PC-3 (cell line): Measurements from ENCODE around the gene PTPRH. TPM values are rescaled to one million over a fixed set of nuclear protein-coding genes. Genes with fewer than 3 reads are reported as not detected.

Experiments
- ATAC-seq: fragments of 200-7000 bp; cut with Tn5 transposase; 2 replicates; pipeline ENCODE4 v1.9.1; 2020; ENCODE audit warnings: mild to moderate bottlenecking, moderate library complexity
- BruUV-seq: library from RNA; stranded (reverse); fragments of 400-500 nt; replicated peaks from 2 replicates; lab custom pipeline; 2021; lab: Mats Ljungman, UMichigan
- CTCF ChIA-PET: fragments of 300-600 bp; sonication (Branson Sonifier 250); formaldehyde crosslinking; loops from one replicate; lab custom pipeline; 2022; ENCODE audit warnings: antibody characterized with exemption; lab: Charles Lee
- POLR2A ChIA-PET: fragments of 300-600 bp; sonication (Branson Sonifier 250); formaldehyde crosslinking; loops from one replicate; lab custom pipeline; 2022; ENCODE audit warnings: antibody characterized with exemption; ENCODE audit not compliant: unreplicated experiment; lab: Charles Lee
- DNase-seq: peaks from one replicate; pipeline ENCODE4 v3.0.0-alpha.2; 2015
- H2AFZ ChIP-seq: fragments of 300-600 bp; sonication (generic); 2 replicates; pipeline ENCODE4 v1.6.0; 2016; ENCODE audit warnings: antibody characterized with exemption, low read length
- H3F3A ChIP-seq: fragments of 300-600 bp; sonication (generic); one replicate; pipeline ENCODE4 v1.6.0; 2017; ENCODE audit warnings: antibody characterized with exemption, low read length, control low read depth, mild to moderate bottlenecking; ENCODE audit not compliant: unreplicated experiment
- H3K27ac ChIP-seq: fragments of 300-600 bp; sonication (generic); 2 replicates; pipeline ENCODE4 v1.5.1; 2016; ENCODE audit warnings: mild to moderate bottlenecking, low read length
- H3K27me3 ChIP-seq: fragments of 300-600 bp; sonication (generic); 2 replicates; pipeline ENCODE4 v1.6.1; 2016; ENCODE audit warnings: low read length, mixed read lengths
- H3K36me3 ChIP-seq: fragments of 300-600 bp; sonication (generic); 2 replicates; pipeline ENCODE4 v1.6.1; 2016; ENCODE audit warnings: low read depth, mixed run types, low read length, mixed read lengths
- H3K4me1 ChIP-seq: fragments of 300-600 bp; sonication (generic); 2 replicates; pipeline ENCODE4 v1.5.1; 2016; ENCODE audit warnings: low read length; ENCODE audit not compliant: insufficient read depth
- H3K4me2 ChIP-seq: fragments of 300-600 bp; sonication (generic); 2 replicates; pipeline ENCODE4 v1.6.0; 2016; ENCODE audit warnings: low read length
- H3K4me3 ChIP-seq: fragments of 300-600 bp; sonication (generic); 2 replicates; pipeline ENCODE4 v1.5.1; 2016; ENCODE audit warnings: mild to moderate bottlenecking, low read length, mixed read lengths
- H3K79me2 ChIP-seq: fragments of 300-600 bp; sonication (generic); 2 replicates; pipeline ENCODE4 v1.6.1; 2017; ENCODE audit warnings: low read length, mixed read lengths
- H3K9ac ChIP-seq: fragments of 300-600 bp; sonication (generic); 2 replicates; pipeline ENCODE4 v1.6.0; 2016; ENCODE audit warnings: mild to moderate bottlenecking, low read length
- H3K9me2 ChIP-seq: fragments of 300-600 bp; sonication (generic); replicated peaks from 2 replicates; pipeline ENCODE4 v1.6.1; 2016; ENCODE audit warnings: mixed run types, low read length, mixed read lengths
- H3K9me3 ChIP-seq: fragments of 300-600 bp; sonication (generic); 2 replicates; pipeline ENCODE4 v1.6.1; 2016; ENCODE audit warnings: low read length, mixed read lengths
- H4K20me1 ChIP-seq: fragments of 300-600 bp; sonication (generic); 2 replicates; pipeline ENCODE4 v1.6.1; 2016; ENCODE audit warnings: low read length, mixed read lengths
- EZH2 ChIP-seq: fragments of 300-600 bp; sonication (generic); IDR thresholded peaks from one replicate; pipeline ENCODE4 v1.6.1; 2017; ENCODE audit warnings: antibody characterized with exemption, mild to moderate bottlenecking, low read length; ENCODE audit not compliant: unreplicated experiment
- EZH2phosphoT487 ChIP-seq: fragments of 300-600 bp; sonication (generic); IDR thresholded peaks from 2 replicates; pipeline ENCODE4 v1.6.1; 2018; ENCODE audit warnings: mild to moderate bottlenecking, antibody characterized with exemption, low read length, borderline replicate concordance
- intact Hi-C: fragments of 100-400 bp; cut with micrococcal nuclease; formaldehyde crosslinking; loops from 2 replicates; pipeline ENCODE4 v1.9.0; 2023
- total RNA-seq: library from RNA; depleted of rRNA; stranded (reverse); fragments of >200 nt; gene quantifications from 2 replicates; pipeline ENCODE4 v1.2.3, GENCODE V29; 2014
- TF ChIP-seq, protein P1 (sequence below): fragments of 300-600 bp; sonication (generic); conservative IDR thresholded peaks from 2 replicates; pipeline ENCODE4 v1.5.1; 2017; ENCODE audit warnings: antibody characterized with exemption, low read depth, mild to moderate bottlenecking, low read length

Gene PTPRH
- total RNA-seq, 1 experiment from 2014 or later: 10.9 TPM

DNA sequence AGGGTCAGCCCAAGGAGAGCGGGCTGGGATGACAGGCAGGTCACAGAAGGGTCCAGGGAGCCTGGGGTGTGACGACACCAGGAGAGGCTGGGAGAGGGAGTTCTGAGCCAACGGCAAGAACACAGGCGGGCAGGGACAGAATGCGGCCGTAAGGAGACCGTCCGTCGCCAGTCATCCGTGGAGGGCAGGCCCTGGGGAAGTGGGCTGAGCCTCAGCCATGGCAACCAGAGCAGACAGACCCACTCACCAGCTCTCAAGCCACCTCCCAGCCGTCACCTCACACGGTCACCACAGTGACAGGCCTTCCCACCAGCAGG lies 22.9 kb upstream of the PTPRH start:
- no TSS peak for BruUV-seq
- CTCF ChIA-PET: no interaction called here

DNA sequence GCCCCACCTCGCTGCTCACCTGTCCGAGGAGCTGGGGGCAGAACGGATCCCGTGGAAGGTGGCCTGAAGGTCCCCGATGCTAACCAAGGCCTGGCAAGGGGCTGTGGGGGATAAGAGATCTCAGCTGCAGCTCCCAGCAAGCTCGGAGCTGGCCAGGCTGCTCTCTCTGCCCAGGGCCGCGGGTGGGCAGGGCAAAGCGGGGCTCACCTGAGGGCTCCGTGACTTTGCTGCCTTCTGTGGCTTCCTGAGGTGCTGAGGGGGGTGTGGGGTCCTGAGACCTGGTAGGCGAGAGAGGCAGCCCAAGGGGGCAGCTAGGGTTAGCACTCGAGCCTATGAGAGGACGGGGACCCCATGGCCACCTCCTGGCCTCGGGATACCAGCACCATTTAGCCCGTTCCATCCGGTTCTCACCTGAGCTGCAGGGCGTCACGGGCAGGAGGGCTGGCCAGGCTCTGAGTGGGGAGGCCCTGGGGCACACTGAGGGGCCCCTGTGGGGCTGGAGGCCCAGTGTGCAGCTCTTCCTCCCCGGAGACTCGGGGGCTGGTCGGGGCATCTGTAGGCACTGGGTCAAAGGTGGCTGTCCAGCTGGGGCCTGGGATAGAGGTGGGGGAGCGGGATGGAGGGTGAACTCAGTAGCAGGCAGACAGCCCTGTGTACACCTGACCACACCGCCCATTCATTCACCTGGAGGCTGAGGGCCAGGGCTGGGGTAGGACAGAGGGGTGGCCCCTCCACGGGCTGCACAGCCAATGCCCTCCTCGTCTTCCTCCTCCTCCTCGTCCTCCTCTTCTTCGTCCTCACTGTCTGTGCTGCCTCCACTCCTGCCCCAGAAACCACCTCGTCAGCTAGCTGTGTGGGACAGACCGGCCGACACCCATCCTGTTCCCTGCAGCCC lies 22.3 kb upstream of the PTPRH start:
- peaks cover 48% of the 10 kb centered on the region for H3K36me3 ChIP-seq
- no peak for TF ChIP-seq EZH2
- TF ChIP-seq, protein P1, sequence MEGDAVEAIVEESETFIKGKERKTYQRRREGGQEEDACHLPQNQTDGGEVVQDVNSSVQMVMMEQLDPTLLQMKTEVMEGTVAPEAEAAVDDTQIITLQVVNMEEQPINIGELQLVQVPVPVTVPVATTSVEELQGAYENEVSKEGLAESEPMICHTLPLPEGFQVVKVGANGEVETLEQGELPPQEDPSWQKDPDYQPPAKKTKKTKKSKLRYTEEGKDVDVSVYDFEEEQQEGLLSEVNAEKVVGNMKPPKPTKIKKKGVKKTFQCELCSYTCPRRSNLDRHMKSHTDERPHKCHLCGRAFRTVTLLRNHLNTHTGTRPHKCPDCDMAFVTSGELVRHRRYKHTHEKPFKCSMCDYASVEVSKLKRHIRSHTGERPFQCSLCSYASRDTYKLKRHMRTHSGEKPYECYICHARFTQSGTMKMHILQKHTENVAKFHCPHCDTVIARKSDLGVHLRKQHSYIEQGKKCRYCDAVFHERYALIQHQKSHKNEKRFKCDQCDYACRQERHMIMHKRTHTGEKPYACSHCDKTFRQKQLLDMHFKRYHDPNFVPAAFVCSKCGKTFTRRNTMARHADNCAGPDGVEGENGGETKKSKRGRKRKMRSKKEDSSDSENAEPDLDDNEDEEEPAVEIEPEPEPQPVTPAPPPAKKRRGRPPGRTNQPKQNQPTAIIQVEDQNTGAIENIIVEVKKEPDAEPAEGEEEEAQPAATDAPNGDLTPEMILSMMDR: no peak
- no peak for TF ChIP-seq EZH2phosphoT487
- CTCF ChIA-PET: no interaction called here

More for the DNA sequence above, 22.9 kb upstream of the PTPRH start:
- H3K4me1 ChIP-seq: no peaks in the 10 kb centered on the region
- no peak overlapping the region for H3K4me3 ChIP-seq
- TF ChIP-seq EZH2phosphoT487 (no peak), EZH2 (no peak)
- TF ChIP-seq, protein P1: no peak
- no peak overlapping the region for H2AFZ ChIP-seq
- H3K9me3 ChIP-seq: no peaks in the 10 kb centered on the region
- no peak for ATAC-seq
- intact Hi-C loops: no loop called here
- no peak for DNase-seq
- no peaks in the 10 kb centered on the region for H3K9me2 ChIP-seq
- H3K4me2 ChIP-seq: no peak overlapping the region
- H3K9ac ChIP-seq: no peak overlapping the region
- no peaks in the 10 kb centered on the region for H3K27me3 ChIP-seq
- H3K36me3 ChIP-seq: peaks cover 51% of the 10 kb centered on the region
- POLR2A ChIA-PET: no interaction called here
- no peak overlapping the region for H3K27ac ChIP-seq
- H4K20me1 ChIP-seq: 0 out of 2 replicates have a peak, but pooled peaks cover 8% of the 10 kb centered on the region
- H3F3A ChIP-seq: no peaks in the 10 kb centered on the region
- no peaks in the 10 kb centered on the region for H3K79me2 ChIP-seq

DNA sequence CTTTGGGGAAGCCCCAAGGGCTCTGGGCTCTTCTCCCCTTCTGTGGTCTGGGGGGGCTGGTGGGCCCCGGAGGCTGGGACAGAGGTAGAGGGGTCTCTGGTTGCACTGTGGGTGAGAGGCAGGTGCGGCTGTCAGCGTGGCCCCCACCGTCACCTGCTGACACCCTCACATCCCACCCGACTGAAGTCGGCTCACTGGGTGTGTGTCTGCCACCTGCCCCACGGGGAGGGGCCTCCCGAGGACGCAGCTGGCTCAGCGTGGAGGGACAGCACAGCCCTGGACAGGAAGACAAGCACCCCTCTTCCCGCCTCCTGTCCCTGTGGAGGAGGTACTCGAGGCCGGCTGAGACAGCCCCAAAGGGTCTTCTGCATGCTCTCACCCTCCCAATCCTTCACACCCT lies 21.5 kb upstream of the PTPRH start:
- H3K36me3 ChIP-seq: peaks cover 39% of the 10 kb centered on the region
- H3K27ac ChIP-seq: no peak overlapping the region
- H3K27me3 ChIP-seq: no peaks in the 10 kb centered on the region
- POLR2A ChIA-PET: no interaction called here
- DNase-seq (no peak), ATAC-seq (no peak)
- H3K4me3 ChIP-seq: no peak overlapping the region
- 0 out of 2 replicates have a peak, but pooled peaks cover 8% of the 10 kb centered on the region for H4K20me1 ChIP-seq
- no peak overlapping the region for H2AFZ ChIP-seq
- H3K9me3 ChIP-seq: no peaks in the 10 kb centered on the region
- H3K9ac ChIP-seq: no peak overlapping the region
- no peak overlapping the region for H3K4me2 ChIP-seq
- H3K79me2 ChIP-seq: no peaks in the 10 kb centered on the region
- no peaks in the 10 kb centered on the region for H3F3A ChIP-seq
- no TSS peak for BruUV-seq
- H3K9me2 ChIP-seq: no peaks in the 10 kb centered on the region
- no peaks in the 10 kb centered on the region for H3K4me1 ChIP-seq
- CTCF ChIA-PET: no interaction called here
- intact Hi-C loops: no loop called here
- no peak for TF ChIP-seq EZH2phosphoT487
- no peak for TF ChIP-seq EZH2
- TF ChIP-seq, protein P1: no peak

More for the DNA sequence above, 22.3 kb upstream of the PTPRH start:
- Histone ChIP-seq H3K4me3 (no peak overlapping the region), H3K27me3 (no peaks in the 10 kb centered on the region), H3F3A (no peaks in the 10 kb centered on the region), H3K9me2 (no peaks in the 10 kb centered on the region), H3K4me1 (no peaks in the 10 kb centered on the region), H3K9me3 (no peaks in the 10 kb centered on the region), H3K27ac (no peak overlapping the region), H3K4me2 (no peak overlapping the region), H2AFZ (no peak overlapping the region), H4K20me1 (0 out of 2 replicates have a peak, but pooled peaks cover 8% of the 10 kb centered on the region), H3K9ac (no peak overlapping the region), H3K79me2 (no peaks in the 10 kb centered on the region)
- POLR2A ChIA-PET: no interaction called here
- intact Hi-C loops: no loop called here
- BruUV-seq: no TSS peak
- no peak for ATAC-seq
- no peak for DNase-seq
